GM19035 (cell line): ENCODE data around the gene NCKIPSD.

ENCODE experiments used
- ATAC-seq: cut with Tn5 transposase; IDR thresholded peaks from one replicate; pipeline ENCODE4 v1.9.1; 2021; ENCODE audit not compliant: unreplicated experiment

NCKIPSD gene

DNA sequence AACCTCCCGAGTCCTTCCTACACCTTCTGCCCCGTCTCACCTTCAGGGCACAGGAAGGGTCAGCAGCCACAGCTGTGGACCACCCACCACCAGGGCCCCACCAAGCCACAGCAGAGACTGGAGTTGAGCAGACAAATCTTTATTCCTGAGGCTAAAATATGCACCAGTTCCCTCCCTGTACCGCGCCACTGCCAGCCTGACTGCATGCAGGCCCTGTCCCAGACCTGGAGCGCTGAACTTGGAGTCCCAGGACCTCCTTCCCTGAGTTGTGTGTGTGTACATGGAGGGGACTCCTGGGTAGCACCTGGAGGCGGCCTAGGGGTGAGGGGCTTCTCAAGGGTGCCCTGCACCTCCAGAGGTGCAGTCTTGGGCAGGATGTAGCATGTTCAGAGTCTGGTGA lies 60.1 kb downstream of the NCKIPSD start:
- ATAC-seq, result no peak

GRCh38 chr3:48624767-48625166 lies 60.9 kb downstream of the NCKIPSD start:
- no peak for ATAC-seq

- ATAC-seq, result no peak
These were observed 61.7 kb downstream of the NCKIPSD start for GRCh38 chr3:48623851-48624547.
